A549 (cell line): ENCODE data around the gene CRYBA1. TPM values are rescaled to one million over a fixed set of nuclear protein-coding genes. Genes with fewer than 3 reads are reported as not detected.

Experiments
- ATAC-seq, 2 experiments: fragments of 200-7000 bp in 1 of 2; fragments of >200 bp in 1 of 2; cut with Nextera tagmentation in 1 of 2; cut with Tn5 transposase in 1 of 2; 3 replicates each; pipeline versions ENCODE4 v1.8.0 to v1.9.1; 2018 to 2020; ENCODE audit warnings: mild to moderate bottlenecking in 1 of 2, moderate library complexity in 1 of 2
- CTCF ChIA-PET: fragments of 300-600 bp; sonication (Branson Sonifier 250); formaldehyde crosslinking; extraction: SDS; loops from one replicate; lab custom pipeline; 2021; ENCODE audit warnings: antibody characterized with exemption, inconsistent platforms; lab: Yijun Ruan, JAX
- POLR2A ChIA-PET: fragments of 350-600 bp; formaldehyde crosslinking; extraction: SDS; loops from one replicate; lab custom pipeline; 2021; ENCODE audit warnings: antibody characterized with exemption, inconsistent platforms; lab: Yijun Ruan, JAX
- DNase-seq, 2 experiments: peaks; one replicate each; pipeline versions ENCODE4 v3.0.0 to v3.0.0-alpha.2; 2011 to 2016; ENCODE audit warnings: low read depth in 1 of 2, low spot score in 1 of 2
- FAIRE-seq: peaks from 2 replicates; lab custom pipeline; 2011; peaks lifted over from hg19 to GRCh38; lab: Jason Lieb, UNC
- H3K27ac ChIP-seq, 2 experiments: fragments of >200 bp; sonication (Bioruptor Twin); formaldehyde crosslinking; 3 replicates each; pipeline ENCODE4 v1.5.1; 2016 to 2017
- H3K4me1 ChIP-seq: fragments of >200 bp; sonication (Bioruptor Twin); formaldehyde crosslinking; 3 replicates; pipeline ENCODE4 v1.6.1; 2016
- H3K4me2 ChIP-seq: fragments of >200 bp; sonication (Bioruptor Twin); formaldehyde crosslinking; 3 replicates; pipeline ENCODE4 v1.6.1; 2016
- H3K4me3 ChIP-seq: fragments of >200 bp; sonication (Bioruptor Twin); formaldehyde crosslinking; 3 replicates; pipeline ENCODE4 v1.5.1; 2016
- H3K9me3 ChIP-seq: fragments of >200 bp; sonication (Bioruptor Twin); formaldehyde crosslinking; 3 replicates; pipeline ENCODE4 v1.6.1; 2016
- CBX2 ChIP-seq: fragments of 200-600 bp; sonication (generic); IDR thresholded peaks from 2 replicates; pipeline ENCODE4 v1.6.1; 2016; ENCODE audit warnings: low read depth, mild to moderate bottlenecking, borderline replicate concordance
- CHD2 ChIP-seq: fragments of 150-350 bp; IDR thresholded peaks from 2 replicates; pipeline ENCODE4 v1.6.1; 2014; ENCODE audit warnings: low read length; ENCODE audit not compliant: partially characterized antibody
- CHD4 ChIP-seq: fragments of 200-600 bp; sonication (generic); IDR thresholded peaks from 2 replicates; pipeline ENCODE4 v1.6.1; 2016; ENCODE audit warnings: antibody characterized with exemption, mild to moderate bottlenecking, borderline replicate concordance
- CTCF ChIP-seq: fragments of >200 bp; sonication (Bioruptor Twin); formaldehyde crosslinking; IDR thresholded peaks from 3 replicates; pipeline ENCODE4 v1.5.1; 2016
- EP300 ChIP-seq, 2 experiments: fragments of >200 bp; sonication (Bioruptor Twin); formaldehyde crosslinking; IDR thresholded peaks; 2 replicates in 1 of 2; 3 replicates in 1 of 2; pipeline ENCODE4 v1.6.1; 2016 to 2017
- ESRRA ChIP-seq: fragments of 150-350 bp; IDR thresholded peaks from 2 replicates; pipeline ENCODE4 v1.6.1; 2014; ENCODE audit warnings: mild to moderate bottlenecking, low read length, borderline replicate concordance
- FOXS1 ChIP-seq: fragments of 250-450 bp; sonication (Bioruptor Pico); IDR thresholded peaks from 2 replicates; pipeline ENCODE4 v1.5.0; 2020; ENCODE audit warnings: mild to moderate bottlenecking, moderate library complexity
- GATA3 ChIP-seq: IDR thresholded peaks from 2 replicates; pipeline ENCODE4 v1.6.1; 2012; ENCODE audit warnings: borderline replicate concordance
- HDAC2 ChIP-seq: fragments of 200-600 bp; sonication (generic); IDR thresholded peaks from 2 replicates; pipeline ENCODE4 v1.6.1; 2016
- HES2 ChIP-seq: fragments of >200 bp; sonication (Bioruptor Twin); formaldehyde crosslinking; IDR thresholded peaks from 2 replicates; pipeline ENCODE4 v1.6.1; 2016
- JUN ChIP-seq, 2 experiments: fragments of >200 bp; sonication (Bioruptor Twin); formaldehyde crosslinking; IDR thresholded peaks; 2 replicates in 1 of 2; 3 replicates in 1 of 2; pipeline ENCODE4 v1.6.1; 2016 to 2017
- KDM5A ChIP-seq: fragments of 200-600 bp; sonication (generic); IDR thresholded peaks from 2 replicates; pipeline ENCODE4 v1.6.1; 2016; ENCODE audit warnings: antibody characterized with exemption, mild to moderate bottlenecking
- MYC ChIP-seq: IDR thresholded peaks from 2 replicates; pipeline ENCODE4 v1.6.1; 2012; ENCODE audit warnings: mild to moderate bottlenecking, inconsistent platforms, low read length, improper control_type of control experiment, borderline replicate concordance
- NFE2L2 ChIP-seq: fragments of 150-350 bp; conservative IDR thresholded peaks from 2 replicates; pipeline ENCODE4 v1.6.1; 2014; ENCODE audit warnings: low read length
- POLR2AphosphoS2 ChIP-seq: conservative IDR thresholded peaks from 2 replicates; pipeline ENCODE4 v1.6.1; 2012; ENCODE audit warnings: low read length, improper control_type of control experiment, inconsistent platforms
- RAD21 ChIP-seq, 2 experiments: fragments of >200 bp in 1 of 2; sonication (Bioruptor Twin) in 1 of 2; formaldehyde crosslinking in 1 of 2; IDR thresholded peaks in 1 of 2; conservative IDR thresholded peaks in 1 of 2; 2 replicates in 1 of 2; 3 replicates in 1 of 2; pipeline ENCODE4 v1.6.1; 2012 to 2018; ENCODE audit warnings: inconsistent platforms in 1 of 2
- TP53 ChIP-seq: fragments of 250-450 bp; sonication (Bioruptor Pico); IDR thresholded peaks from 2 replicates; pipeline ENCODE4 v1.5.0; 2021; ENCODE audit warnings: mild to moderate bottlenecking, moderate library complexity
- USF2 ChIP-seq: fragments of 450-650 bp; IDR thresholded peaks from 2 replicates; pipeline ENCODE4 v1.6.1; 2014; ENCODE audit warnings: antibody characterized with exemption
- WGBS: methylation state at CpG from one replicate; pipeline ENCODE4 v1.1.6; 2017; ENCODE audit errors: missing lambda C conversion rate; 5-methylcytosine and 5-hydroxymethylcytosine counted together
- polyA plus RNA-seq, 4 experiments: library from polyadenylated mRNA; depleted of rRNA in 3 of 4; stranded (reverse); fragments of >200 nt; fragmentation: RNase III in 1 of 4; extraction: RNeasy Plus Mini Kit Qiagen cat#74134 plus additional on column Dnase treatment in 1 of 4; gene quantifications; 2 replicates in 3 of 4; 3 replicates in 1 of 4; pipeline ENCODE4 v1.2.3, GENCODE V29; 2011 to 2017
- TF ChIP-seq, protein P1 (sequence below): fragments of 250-450 bp; sonication (Bioruptor Pico); IDR thresholded peaks from 2 replicates; pipeline ENCODE4 v1.5.0; 2020; ENCODE audit warnings: low read depth, mild to moderate bottlenecking, moderate library complexity
- TF ChIP-seq, protein P2 (sequence below): fragments of 200-600 bp; sonication (generic); IDR thresholded peaks from 2 replicates; pipeline ENCODE4 v1.6.1; 2016; ENCODE audit warnings: antibody characterized with exemption, mild to moderate bottlenecking, moderate library complexity

CRYBA1 gene
- polyA plus RNA-seq, 2 of the 4 experiments (the other 2 are of a cell fraction) = 0.10 to 0.12 TPM

DNA sequence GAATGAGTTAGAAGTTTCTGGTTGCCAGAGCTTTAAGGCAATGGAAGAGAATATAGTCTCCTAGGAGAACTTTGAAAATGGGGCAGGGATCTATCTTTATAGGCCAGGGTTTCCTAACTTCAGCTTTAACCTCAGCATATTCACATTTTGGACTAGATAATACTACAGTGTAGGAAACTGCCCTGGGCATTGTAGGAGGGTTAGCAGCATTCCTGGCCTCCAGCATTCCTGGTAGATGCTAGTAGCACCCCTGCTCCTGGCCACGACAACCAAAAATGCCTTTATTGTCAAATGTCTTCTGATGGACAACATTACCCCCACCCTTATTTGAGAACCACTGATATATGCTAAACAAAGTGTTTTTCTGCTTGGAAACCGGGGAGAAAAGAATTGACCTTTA lies 38.7 kb upstream of the CRYBA1 start (continued):
- TF ChIP-seq, protein P1, sequence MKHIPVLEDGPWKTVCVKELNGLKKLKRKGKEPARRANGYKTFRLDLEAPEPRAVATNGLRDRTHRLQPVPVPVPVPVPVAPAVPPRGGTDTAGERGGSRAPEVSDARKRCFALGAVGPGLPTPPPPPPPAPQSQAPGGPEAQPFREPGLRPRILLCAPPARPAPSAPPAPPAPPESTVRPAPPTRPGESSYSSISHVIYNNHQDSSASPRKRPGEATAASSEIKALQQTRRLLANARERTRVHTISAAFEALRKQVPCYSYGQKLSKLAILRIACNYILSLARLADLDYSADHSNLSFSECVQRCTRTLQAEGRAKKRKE (CRISPR knock-in tag) = no peak

- 80% methylated on average over 5 of the region's 5 CpGs for WGBS
- Histone ChIP-seq H3K4me1 (no peaks in the 10 kb centered on the region), H3K27ac (no peak overlapping the region), H3K9me3 (no peaks in the 10 kb centered on the region), H3K4me3 (no peak overlapping the region), H3K4me2 (no peak overlapping the region)
- DNase-seq (no peak), FAIRE-seq (no peak), ATAC-seq (no peak)
- TF ChIP-seq KDM5A = no peak
- TF ChIP-seq HDAC2 = no peak
- no peak for TF ChIP-seq POLR2AphosphoS2
- TF ChIP-seq EP300 (IDR thresholded peaks at IDR 0.05) = no peak
- TF ChIP-seq JUN (IDR thresholded peaks at IDR 0.05) = no peak
- no peak for TF ChIP-seq CHD4
- no peak for TF ChIP-seq ESRRA
- no peak for TF ChIP-seq RAD21 (conservative IDR thresholded peaks at IDR 0.05 in 1 of 2, IDR thresholded peaks at IDR 0.05 in 1 of 2)
- no peak for TF ChIP-seq MYC
- TF ChIP-seq GATA3 = no peak
- TF ChIP-seq, protein P2, sequence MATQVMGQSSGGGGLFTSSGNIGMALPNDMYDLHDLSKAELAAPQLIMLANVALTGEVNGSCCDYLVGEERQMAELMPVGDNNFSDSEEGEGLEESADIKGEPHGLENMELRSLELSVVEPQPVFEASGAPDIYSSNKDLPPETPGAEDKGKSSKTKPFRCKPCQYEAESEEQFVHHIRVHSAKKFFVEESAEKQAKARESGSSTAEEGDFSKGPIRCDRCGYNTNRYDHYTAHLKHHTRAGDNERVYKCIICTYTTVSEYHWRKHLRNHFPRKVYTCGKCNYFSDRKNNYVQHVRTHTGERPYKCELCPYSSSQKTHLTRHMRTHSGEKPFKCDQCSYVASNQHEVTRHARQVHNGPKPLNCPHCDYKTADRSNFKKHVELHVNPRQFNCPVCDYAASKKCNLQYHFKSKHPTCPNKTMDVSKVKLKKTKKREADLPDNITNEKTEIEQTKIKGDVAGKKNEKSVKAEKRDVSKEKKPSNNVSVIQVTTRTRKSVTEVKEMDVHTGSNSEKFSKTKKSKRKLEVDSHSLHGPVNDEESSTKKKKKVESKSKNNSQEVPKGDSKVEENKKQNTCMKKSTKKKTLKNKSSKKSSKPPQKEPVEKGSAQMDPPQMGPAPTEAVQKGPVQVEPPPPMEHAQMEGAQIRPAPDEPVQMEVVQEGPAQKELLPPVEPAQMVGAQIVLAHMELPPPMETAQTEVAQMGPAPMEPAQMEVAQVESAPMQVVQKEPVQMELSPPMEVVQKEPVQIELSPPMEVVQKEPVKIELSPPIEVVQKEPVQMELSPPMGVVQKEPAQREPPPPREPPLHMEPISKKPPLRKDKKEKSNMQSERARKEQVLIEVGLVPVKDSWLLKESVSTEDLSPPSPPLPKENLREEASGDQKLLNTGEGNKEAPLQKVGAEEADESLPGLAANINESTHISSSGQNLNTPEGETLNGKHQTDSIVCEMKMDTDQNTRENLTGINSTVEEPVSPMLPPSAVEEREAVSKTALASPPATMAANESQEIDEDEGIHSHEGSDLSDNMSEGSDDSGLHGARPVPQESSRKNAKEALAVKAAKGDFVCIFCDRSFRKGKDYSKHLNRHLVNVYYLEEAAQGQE = no peak
- TF ChIP-seq NFE2L2 = no peak
- TF ChIP-seq USF2 = no peak
- no peak for TF ChIP-seq TP53 (CRISPR knock-in tag)
- no peak for TF ChIP-seq HES2
- no peak for TF ChIP-seq CHD2
- no peak for TF ChIP-seq CBX2
- no peak for TF ChIP-seq FOXS1 (CRISPR knock-in tag)
- TF ChIP-seq CTCF = no peak
- ChIA-PET CTCF (interaction anchor here (0.6 to 21.9 kb wide), 12 partner anchors 10 to 199 kb away, joined by 3 to 482 read pairs (median 5); partner anchors contain the start of gene MYO18A), POLR2A (interaction anchor here (0.6 kb wide), 1 partner anchor 37 kb away, joined by 4 read pairs; no protein-coding TSS in a partner anchor)
Observed at GRCh38 chr17:29209073-29209472, 37.6 kb upstream of the CRYBA1 start.
